Liver (tissue), 9 donors: ENCODE results near the gene ANKRD44. TPM values are rescaled to one million over a fixed set of nuclear protein-coding genes. Genes with fewer than 3 reads are reported as not detected.

ENCODE experiments used
- DNase-seq: peaks from one replicate; pipeline ENCODE4 v3.0.0-alpha.2; 2017; ENCODE audit warnings: low spot score
- H3K27ac ChIP-seq, 2 donors: one replicate each; pipeline ENCODE4 v1.7.0; 2013; ENCODE audit warnings: inconsistent platforms in 2 of 2, low read length in 2 of 2, control low read depth in 1 of 2, low read depth in 1 of 2, mild to moderate bottlenecking in 1 of 2
- H3K27me3 ChIP-seq, 4 donors: one replicate each; pipeline versions ENCODE4 v1.6.1 to v1.7.0; 2013; ENCODE audit warnings: low read length in 3 of 4, inconsistent platforms in 1 of 4, mild to moderate bottlenecking in 1 of 4, moderate library complexity in 1 of 4; ENCODE audit not compliant: control insufficient read depth in 4 of 4, insufficient read depth in 4 of 4
- H3K36me3 ChIP-seq, 4 donors: one replicate each; pipeline versions ENCODE4 v1.6.1 to v1.7.0; 2013; ENCODE audit warnings: low read length in 3 of 4, mild to moderate bottlenecking in 3 of 4, low read depth in 1 of 4, moderate library complexity in 1 of 4; ENCODE audit not compliant: control insufficient read depth in 4 of 4, insufficient read depth in 3 of 4
- H3K4me1 ChIP-seq, 4 donors: one replicate each; pipeline versions ENCODE4 v1.6.1 to v1.7.0; 2013; ENCODE audit warnings: low read length in 3 of 4, mild to moderate bottlenecking in 3 of 4, moderate library complexity in 1 of 4; ENCODE audit not compliant: control insufficient read depth in 4 of 4, insufficient read depth in 4 of 4
- H3K4me3 ChIP-seq, 3 donors: one replicate each; pipeline versions ENCODE4 v1.6.1 to v1.7.0; 2013; ENCODE audit warnings: low read length in 3 of 3, control low read depth in 1 of 3, low read depth in 1 of 3, mild to moderate bottlenecking in 1 of 3
- H3K9ac ChIP-seq, 2 donors: one replicate each; pipeline ENCODE4 v1.7.0; 2013; ENCODE audit warnings: low read length in 2 of 2, mild to moderate bottlenecking in 2 of 2, moderate library complexity in 2 of 2, control low read depth in 1 of 2, low read depth in 1 of 2
- H3K9me3 ChIP-seq, 4 donors: one replicate each; pipeline versions ENCODE4 v1.6.1 to v1.7.0; 2013; ENCODE audit warnings: low read length in 3 of 4; ENCODE audit not compliant: control insufficient read depth in 4 of 4
- ATF3 ChIP-seq: IDR thresholded peaks from 2 replicates; pipeline ENCODE4 v1.6.1; 2016; ENCODE audit warnings: antibody characterized with exemption
- CTCF ChIP-seq: fragments of 150-350 bp; IDR thresholded peaks from 2 replicates; pipeline ENCODE4 v1.5.1; 2017; ENCODE audit warnings: improper control_type of control experiment, low read depth, low read length; ENCODE audit not compliant: missing input control
- EGR1 ChIP-seq, 2 donors: IDR thresholded peaks; 2 replicates each; pipeline ENCODE4 v1.6.1; 2016 to 2018; ENCODE audit warnings: antibody characterized with exemption in 2 of 2, low read depth in 2 of 2
- FOXA1 ChIP-seq: IDR thresholded peaks from 2 replicates; pipeline ENCODE4 v1.6.1; 2016; ENCODE audit warnings: antibody characterized with exemption
- FOXA2 ChIP-seq: IDR thresholded peaks from 2 replicates; pipeline ENCODE4 v1.6.1; 2016; ENCODE audit warnings: antibody characterized with exemption
- GABPA ChIP-seq, 2 donors: IDR thresholded peaks in 1 of 2; conservative IDR thresholded peaks in 1 of 2; 2 replicates each; pipeline ENCODE4 v1.6.1; 2016; ENCODE audit warnings: antibody characterized with exemption in 2 of 2, mild to moderate bottlenecking in 1 of 2, moderate library complexity in 1 of 2
- HNF4A ChIP-seq, 2 donors: conservative IDR thresholded peaks; 2 replicates each; pipeline ENCODE4 v1.6.1; 2016; ENCODE audit warnings: antibody characterized with exemption in 2 of 2, mild to moderate bottlenecking in 2 of 2
- HNF4G ChIP-seq: IDR thresholded peaks from 2 replicates; pipeline ENCODE4 v1.6.1; 2016; ENCODE audit warnings: antibody characterized with exemption
- JUND ChIP-seq, 2 donors: IDR thresholded peaks; 2 replicates each; pipeline ENCODE4 v1.6.1; 2016; ENCODE audit warnings: antibody characterized with exemption in 2 of 2
- MAX ChIP-seq: IDR thresholded peaks from 2 replicates; pipeline ENCODE4 v1.6.1; 2016; ENCODE audit warnings: antibody characterized with exemption
- NR2F2 ChIP-seq: IDR thresholded peaks from 2 replicates; pipeline ENCODE4 v1.6.1; 2016; ENCODE audit warnings: antibody characterized with exemption
- RAD21 ChIP-seq, 2 donors: IDR thresholded peaks; 2 replicates each; pipeline ENCODE4 v1.6.1; 2016; ENCODE audit warnings: antibody characterized with exemption in 2 of 2, mild to moderate bottlenecking in 2 of 2
- REST ChIP-seq: IDR thresholded peaks from 2 replicates; pipeline ENCODE4 v1.6.1; 2016; ENCODE audit warnings: antibody characterized with exemption, mild to moderate bottlenecking
- RXRA ChIP-seq, 2 donors: IDR thresholded peaks; 2 replicates each; pipeline ENCODE4 v1.6.1; 2017 to 2018; ENCODE audit warnings: antibody characterized with exemption in 2 of 2, mild to moderate bottlenecking in 1 of 2
- SP1 ChIP-seq: IDR thresholded peaks from 2 replicates; pipeline ENCODE4 v1.6.1; 2018; ENCODE audit warnings: antibody characterized with exemption, mild to moderate bottlenecking
- TAF1 ChIP-seq: conservative IDR thresholded peaks from 2 replicates; pipeline ENCODE4 v1.6.1; 2016; ENCODE audit warnings: antibody characterized with exemption, mild to moderate bottlenecking
- YY1 ChIP-seq: IDR thresholded peaks from 2 replicates; pipeline ENCODE4 v1.6.1; 2016; ENCODE audit warnings: antibody characterized with exemption, mild to moderate bottlenecking
- ZBTB33 ChIP-seq: IDR thresholded peaks from 2 replicates; pipeline ENCODE4 v1.6.1; 2016; ENCODE audit warnings: antibody characterized with exemption
- WGBS: extraction: QIAGEN DNeasy Blood & Tissue Kit; methylation state at CpG from one replicate; pipeline ENCODE4 v1.1.7; 2013; 5-methylcytosine and 5-hydroxymethylcytosine counted together
- polyA plus RNA-seq, 2 donors: library from polyadenylated mRNA; stranded (reverse) in 1 of 2; unstranded in 1 of 2; fragments of 200-250 nt in 1 of 2; fragments of >200 nt in 1 of 2; fragmentation: Nextera tagmentation in 1 of 2; extraction: Ambion mirVana in 1 of 2; gene quantifications; one replicate each; pipeline versions ENCODE4 v1.2.1 to v1.2.3, GENCODE V29; 2013 to 2015
- total RNA-seq, 2 donors: library from RNA; depleted of rRNA; stranded (reverse); fragments of >200 nt; gene quantifications; one replicate each; pipeline ENCODE4 v1.2.3, GENCODE V29; 2014
- donor health status: healthy.
- donor health status: healthy.
- donor health status: healthy.
- donor health status: healthy.
- donor health status: healthy.

ANKRD44 gene
- total and polyA plus RNA-seq, 4 donors: 3.8 to 18.2 (median 6.8) TPM

- no peak for DNase-seq
- H3K4me3 ChIP-seq: no peak overlapping the region
- no peaks in the 10 kb centered on the region for H3K36me3 ChIP-seq
- H3K27ac ChIP-seq: no peak overlapping the region
- H3K9me3 ChIP-seq: no peaks in the 10 kb centered on the region
- TF ChIP-seq GABPA (IDR thresholded peaks at IDR 0.05 in 1 of 2, conservative IDR thresholded peaks at IDR 0.05 in 1 of 2) (no peak), HNF4G (no peak), FOXA1 (no peak), HNF4A (conservative IDR thresholded peaks at IDR 0.05) (no peak), NR2F2 (no peak), ATF3 (no peak)
- peaks cover 0 to 8% (median 3%) of the 10 kb centered on the region in 4 donors for H3K4me1 ChIP-seq
- H3K9ac ChIP-seq: no peak overlapping the region
- 83% methylated on average over 2 of the region's 2 CpGs for WGBS
- no peaks in the 10 kb centered on the region for H3K27me3 ChIP-seq
Observed at GRCh38 chr2:197174539-197175094, 136.0 kb downstream of the ANKRD44 start.

GRCh38 chr2:197171582-197171981 is 139.0 kb downstream of the ANKRD44 start:
- H3K27me3 ChIP-seq: no peaks in the 10 kb centered on the region
- H3K27ac ChIP-seq: no peak overlapping the region
- no peaks in the 10 kb centered on the region for H3K4me1 ChIP-seq
- H3K9me3 ChIP-seq: no peaks in the 10 kb centered on the region
- WGBS: 97% methylated on average over 4 of the region's 4 CpGs
- TF ChIP-seq YY1: no peak
- TF ChIP-seq FOXA2: no peak
- no peak for TF ChIP-seq RAD21 (IDR thresholded peaks at IDR 0.05)
- TF ChIP-seq ATF3: no peak
- TF ChIP-seq JUND (IDR thresholded peaks at IDR 0.05): no peak
- TF ChIP-seq SP1: no peak
- no peak for TF ChIP-seq HNF4G
- no peak overlapping the region for H3K9ac ChIP-seq
- no peak overlapping the region for H3K4me3 ChIP-seq
- no peak for DNase-seq
- no peaks in the 10 kb centered on the region for H3K36me3 ChIP-seq

- Histone ChIP-seq H3K9ac (no peak overlapping the region), H3K36me3 (no peaks in the 10 kb centered on the region), H3K4me3 (no peak overlapping the region), H3K27me3 (no peaks in the 10 kb centered on the region), H3K4me1 (no peaks in the 10 kb centered on the region), H3K27ac (no peak overlapping the region), H3K9me3 (no peaks in the 10 kb centered on the region)
- 63% methylated on average over 1 of the region's 1 CpG for WGBS
- no peak for TF ChIP-seq CTCF
- TF ChIP-seq SP1: no peak
- no peak for TF ChIP-seq REST
- TF ChIP-seq FOXA1: no peak
- TF ChIP-seq ATF3: no peak
- no peak for TF ChIP-seq JUND (IDR thresholded peaks at IDR 0.05)
- TF ChIP-seq RXRA (IDR thresholded peaks at IDR 0.05): no peak
- TF ChIP-seq EGR1 (IDR thresholded peaks at IDR 0.05; ENCODE audit: low read depth in 2 of 2): no peak
- TF ChIP-seq RAD21 (IDR thresholded peaks at IDR 0.05): no peak
- no peak for TF ChIP-seq HNF4G
- no peak for TF ChIP-seq FOXA2
- no peak for TF ChIP-seq TAF1
- no peak for TF ChIP-seq NR2F2
- no peak for TF ChIP-seq ZBTB33
- TF ChIP-seq GABPA (IDR thresholded peaks at IDR 0.05 in 1 of 2, conservative IDR thresholded peaks at IDR 0.05 in 1 of 2): no peak
- no peak for TF ChIP-seq MAX
- no peak for DNase-seq
Observed at GRCh38 chr2:197170208-197170607, 140.4 kb downstream of the ANKRD44 start.
